BE2C (cell line): ENCODE results near the gene EDC3.

Experiments
- DNase-seq: peaks from one replicate; pipeline ENCODE4 v3.0.0-alpha.2; 2020
- H3K27me3 ChIP-seq: fragments of 250-450 bp; sonication (Bioruptor Pico); 2 replicates; pipeline ENCODE4 v1.5.1; 2020; ENCODE audit warnings: mild to moderate bottlenecking
- H3K36me3 ChIP-seq: fragments of 250-450 bp; sonication (Bioruptor Pico); 2 replicates; pipeline ENCODE4 v1.5.1; 2020; ENCODE audit warnings: mild to moderate bottlenecking
- H3K4me1 ChIP-seq: fragments of 250-450 bp; sonication (Bioruptor Pico); 2 replicates; pipeline ENCODE4 v1.5.1; 2020
- H3K4me3 ChIP-seq: 2 replicates; pipeline ENCODE4 v1.5.1; 2011; ENCODE audit warnings: low read depth, low read length
- H3K9me3 ChIP-seq: fragments of 250-450 bp; sonication (Bioruptor Pico); 2 replicates; pipeline ENCODE4 v1.5.1; 2020
- CTCF ChIP-seq: IDR thresholded peaks from 2 replicates; pipeline ENCODE4 v1.5.1; 2012; ENCODE audit warnings: mild to moderate bottlenecking, low read depth, low read length

The EDC3 gene

GRCh38 chr15:74593122-74593521, 102.7 kb downstream of the EDC3 start:
- no peak for DNase-seq
- H3K4me1 ChIP-seq, result peaks cover 11% of the 10 kb centered on the region
- H3K4me3 ChIP-seq, result no peak overlapping the region
- H3K27me3 ChIP-seq, result no peaks in the 10 kb centered on the region
- no peaks in the 10 kb centered on the region for H3K36me3 ChIP-seq
- no peak for TF ChIP-seq CTCF
- no peaks in the 10 kb centered on the region for H3K9me3 ChIP-seq

- Histone ChIP-seq H3K4me1 (peaks cover 7% of the 10 kb centered on the region), H3K27me3 (no peaks in the 10 kb centered on the region), H3K36me3 (no peaks in the 10 kb centered on the region), H3K4me3 (no peak overlapping the region), H3K9me3 (no peaks in the 10 kb centered on the region)
- no peak for DNase-seq
- no peak for TF ChIP-seq CTCF
These were observed 103.6 kb downstream of the EDC3 start for GRCh38 chr15:74592222-74592621.

- H3K36me3 ChIP-seq, result no peaks in the 10 kb centered on the region
- no peaks in the 10 kb centered on the region for H3K27me3 ChIP-seq
- no peak overlapping the region for H3K4me3 ChIP-seq
- no peak for DNase-seq
- TF ChIP-seq CTCF, result no peak
- H3K4me1 ChIP-seq, result peaks cover 24% of the 10 kb centered on the region
- no peaks in the 10 kb centered on the region for H3K9me3 ChIP-seq
These were observed 106.0 kb downstream of the EDC3 start for GRCh38 chr15:74589826-74590225.

DNA sequence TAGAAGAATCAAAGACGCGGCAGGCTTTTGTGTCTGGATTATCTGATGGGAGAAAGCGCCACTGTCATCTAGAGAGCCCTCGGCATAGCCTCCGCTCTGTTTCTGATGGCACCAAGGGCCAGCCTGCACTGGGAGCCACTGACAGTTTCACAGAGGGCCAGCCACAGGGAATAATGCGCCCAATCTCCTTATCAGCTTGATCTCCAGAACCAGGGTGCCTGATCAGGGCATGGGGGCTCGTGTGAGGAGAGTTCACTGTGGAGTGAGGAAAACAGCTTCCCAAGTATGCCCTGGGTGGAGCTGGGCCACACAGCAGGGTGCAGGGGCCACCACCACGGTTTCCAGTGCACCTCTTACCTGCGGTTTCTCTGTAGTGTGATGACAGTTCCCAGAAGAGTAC, 110.0 kb downstream of the EDC3 start:
- Histone ChIP-seq H3K27me3 (no peaks in the 10 kb centered on the region), H3K4me3 (no peak overlapping the region), H3K36me3 (no peaks in the 10 kb centered on the region), H3K4me1 (peaks cover 37% of the 10 kb centered on the region), H3K9me3 (no peaks in the 10 kb centered on the region)
- DNase-seq, result no peak
- no peak for TF ChIP-seq CTCF

DNA sequence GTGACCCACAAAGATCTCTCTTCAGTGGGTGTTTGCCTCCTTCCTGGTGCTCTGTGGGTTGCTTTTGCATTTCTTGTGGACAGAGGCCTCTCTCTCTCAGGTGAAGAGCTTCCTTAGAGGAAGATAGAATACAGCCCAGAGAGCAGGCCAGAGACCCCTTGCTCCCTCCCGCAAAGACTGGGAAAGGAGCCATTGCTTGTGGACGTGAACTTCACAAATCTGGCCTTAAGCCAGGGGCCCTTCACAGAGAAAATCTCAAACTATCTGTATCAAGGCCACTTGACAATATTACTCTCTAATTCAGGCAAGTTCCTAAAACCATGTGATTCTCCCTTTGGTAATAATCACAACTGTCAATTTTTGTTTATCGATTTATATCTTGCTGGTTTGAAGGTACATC, 110.6 kb downstream of the EDC3 start:
- Histone ChIP-seq H3K9me3 (no peaks in the 10 kb centered on the region), H3K4me3 (no peak overlapping the region), H3K27me3 (no peaks in the 10 kb centered on the region), H3K4me1 (peaks cover 37% of the 10 kb centered on the region), H3K36me3 (no peaks in the 10 kb centered on the region)
- no peak for DNase-seq
- TF ChIP-seq CTCF, result no peak

GRCh38 chr15:74584779-74585178, 111.0 kb downstream of the EDC3 start:
- peak; percentile 79 for DNase-seq
- H3K4me1 ChIP-seq, result peaks cover 37% of the 10 kb centered on the region
- no peaks in the 10 kb centered on the region for H3K27me3 ChIP-seq
- H3K36me3 ChIP-seq, result no peaks in the 10 kb centered on the region
- H3K4me3 ChIP-seq, result no peak overlapping the region
- no peak for TF ChIP-seq CTCF
- H3K9me3 ChIP-seq, result no peaks in the 10 kb centered on the region
